ENCODE measurements around the gene MEGF8. TPM values are rescaled to one million over a fixed set of nuclear protein-coding genes. Genes with fewer than 3 reads are reported as not detected.

The MEGF8 gene
- total RNA-seq, 1 experiment from 2014 or later: 7.8 TPM

GRCh38 chr19:42285541-42285941 is 39.9 kb upstream of the MEGF8 start:
- no peak for DNase-seq (ENCODE audit: extremely low read depth, low read depth)

GRCh38 chr19:42285988-42286348 is 39.5 kb upstream of the MEGF8 start:
- no peak for DNase-seq (ENCODE audit: extremely low read depth, low read depth)

DNA sequence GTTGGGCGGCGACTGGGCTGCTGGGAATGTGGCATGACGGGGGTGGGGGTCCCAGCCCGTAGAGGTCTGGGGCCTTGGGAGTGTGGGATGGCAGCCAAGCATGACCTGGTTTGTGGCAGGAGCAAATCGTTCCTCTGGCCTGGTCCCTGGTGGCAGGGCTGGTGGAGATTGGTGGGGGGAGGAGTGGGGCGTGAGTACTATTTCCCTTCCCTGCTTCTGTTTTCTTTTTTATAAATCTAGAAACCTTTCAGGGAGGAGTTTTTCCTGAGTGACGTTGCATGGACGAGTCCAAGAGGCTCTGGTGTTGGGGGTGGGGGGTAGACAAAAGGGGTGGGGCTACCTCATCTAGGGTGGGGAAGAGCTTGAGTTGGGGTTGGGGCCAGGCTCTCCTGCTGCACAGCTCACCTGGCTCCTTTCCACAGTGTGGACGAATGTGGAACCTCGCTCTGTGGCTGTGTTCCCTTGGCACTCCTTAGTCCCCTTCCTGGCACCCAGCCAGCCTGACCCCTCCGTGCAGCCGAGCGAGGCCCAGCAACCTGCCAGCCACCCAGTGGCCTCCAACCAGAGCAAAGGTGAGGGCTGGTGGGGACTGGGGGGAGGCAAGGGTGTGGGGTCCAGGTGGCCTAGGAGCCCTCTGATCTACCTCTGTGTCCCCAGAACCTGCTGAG is 39.0 kb upstream of the MEGF8 start:
- DNase-seq (ENCODE audit: extremely low read depth, low read depth): no peak

DNA sequence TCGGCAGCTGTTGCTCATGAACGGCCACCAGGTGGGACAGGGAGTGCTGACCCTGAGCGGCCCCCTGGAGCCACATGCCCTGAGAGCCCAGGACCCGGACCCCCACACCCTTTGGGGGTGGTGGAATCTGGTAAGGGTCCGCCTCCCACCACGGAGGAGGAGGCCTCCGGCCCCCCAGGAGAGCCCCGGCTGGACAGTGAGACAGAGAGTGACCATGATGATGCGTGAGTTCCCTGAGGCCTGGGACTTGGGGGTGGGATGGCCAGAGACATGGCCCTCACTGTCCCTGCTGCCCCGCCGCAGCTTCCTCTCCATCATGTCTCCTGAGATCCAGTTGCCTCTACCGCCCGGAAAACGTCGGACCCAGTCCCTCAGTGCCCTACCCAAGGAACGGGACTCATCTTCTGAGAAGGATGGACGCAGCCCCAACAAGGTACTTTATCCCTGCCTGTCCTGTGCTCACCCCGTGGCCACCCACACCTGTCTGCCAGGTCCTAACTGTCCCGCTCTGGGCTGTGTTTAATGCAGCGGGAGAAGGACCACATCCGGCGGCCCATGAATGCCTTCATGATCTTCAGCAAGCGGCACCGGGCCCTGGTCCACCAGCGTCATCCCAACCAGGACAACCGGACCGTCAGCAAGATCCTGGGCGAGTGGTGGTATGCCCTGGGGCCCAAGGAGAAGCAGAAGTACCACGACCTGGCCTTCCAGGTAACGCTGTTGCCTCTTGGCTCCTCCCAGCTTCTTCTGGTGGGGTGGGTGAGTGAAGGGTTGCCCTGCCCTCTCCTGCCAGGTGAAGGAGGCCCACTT is 38.2 kb upstream of the MEGF8 start:
- DNase-seq (ENCODE audit: extremely low read depth, low read depth): no peak

GRCh38 chr19:42287827-42288107 is 37.7 kb upstream of the MEGF8 start:
- DNase-seq (ENCODE audit: extremely low read depth, low read depth): no peak

DNA sequence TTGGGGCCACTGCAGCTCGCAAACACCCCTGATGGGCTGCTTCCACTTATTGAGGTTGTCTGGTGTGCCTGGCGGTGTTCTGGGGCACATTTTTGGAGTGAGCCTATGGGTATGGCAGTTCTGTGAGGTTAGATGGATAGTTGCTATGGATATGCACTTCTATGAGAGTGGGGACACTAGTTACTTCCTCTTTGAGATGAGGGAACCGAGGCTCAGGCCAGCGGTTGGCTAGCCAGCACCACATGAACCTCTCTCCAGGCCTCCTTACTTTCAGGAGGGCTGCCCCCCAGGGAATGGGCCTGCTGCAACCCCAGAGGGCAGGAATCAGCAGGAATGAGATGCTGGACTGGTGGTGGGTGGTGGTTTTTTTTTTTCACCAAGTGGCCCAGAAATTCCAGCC is 37.0 kb upstream of the MEGF8 start:
- DNase-seq (ENCODE audit: extremely low read depth, low read depth): no peak

DNA sequence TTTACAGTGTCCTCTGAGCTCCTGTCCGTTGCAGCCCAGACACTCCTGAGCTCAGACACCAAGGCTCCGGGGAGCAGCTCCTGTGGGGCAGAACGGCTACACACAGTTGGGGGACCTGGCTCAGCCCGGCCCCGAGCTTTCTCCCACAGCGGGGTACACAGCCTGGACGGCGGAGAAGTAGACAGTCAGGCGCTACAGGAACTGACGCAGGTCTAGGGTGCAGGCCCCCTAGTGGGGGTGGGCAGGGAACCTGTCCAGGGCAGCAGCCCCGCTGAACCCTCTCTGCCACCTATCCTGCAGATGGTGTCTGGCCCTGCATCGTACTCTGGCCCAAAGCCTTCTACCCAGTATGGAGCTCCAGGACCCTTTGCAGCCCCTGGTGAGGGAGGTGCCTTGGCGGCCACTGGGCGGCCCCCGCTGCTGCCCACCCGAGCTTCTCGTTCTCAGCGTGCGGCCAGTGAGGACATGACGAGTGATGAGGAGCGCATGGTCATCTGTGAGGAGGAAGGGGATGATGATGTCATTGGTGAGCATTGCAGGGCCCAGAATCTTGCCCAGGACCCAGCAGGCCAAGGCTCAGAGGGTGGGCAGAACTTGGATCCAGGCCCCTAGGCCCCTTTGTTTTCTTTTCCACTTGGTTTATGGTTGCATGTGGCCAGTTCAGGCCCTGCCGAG is 36.4 kb upstream of the MEGF8 start:
- DNase-seq (ENCODE audit: extremely low read depth, low read depth): no peak

DNA sequence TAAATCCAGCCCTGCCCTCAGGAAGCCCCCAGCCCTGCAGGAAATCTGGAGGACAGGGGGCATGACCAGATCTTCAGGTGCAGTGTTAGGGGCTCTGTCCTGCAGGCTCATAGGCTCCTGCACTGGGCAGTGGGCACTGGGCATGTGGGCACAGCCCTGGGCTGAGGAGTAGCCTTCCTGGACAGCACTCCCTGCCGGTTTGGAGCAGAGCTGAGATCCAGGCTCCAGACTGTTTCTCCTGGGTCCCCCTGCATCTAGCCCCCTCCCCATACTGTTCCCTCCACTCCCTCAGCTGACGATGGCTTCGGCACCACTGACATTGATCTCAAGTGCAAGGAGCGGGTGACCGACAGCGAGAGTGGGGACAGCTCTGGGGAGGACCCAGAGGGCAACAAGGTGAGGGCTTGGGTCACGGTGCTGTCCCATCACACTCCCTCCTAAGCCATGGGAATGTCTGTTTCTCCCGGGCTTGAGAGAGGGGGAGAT is 35.8 kb upstream of the MEGF8 start:
- no peak for DNase-seq (ENCODE audit: extremely low read depth, low read depth)

- no peak for DNase-seq (ENCODE audit: extremely low read depth, low read depth)
Observed at GRCh38 chr19:42290136-42290522, 35.3 kb upstream of the MEGF8 start.

GRCh38 chr19:42290523-42291434 is 34.7 kb upstream of the MEGF8 start:
- DNase-seq (ENCODE audit: extremely low read depth, low read depth): no peak

GRCh38 chr19:42291435-42291810 is 34.0 kb upstream of the MEGF8 start:
- DNase-seq (ENCODE audit: extremely low read depth, low read depth): no peak

DNA sequence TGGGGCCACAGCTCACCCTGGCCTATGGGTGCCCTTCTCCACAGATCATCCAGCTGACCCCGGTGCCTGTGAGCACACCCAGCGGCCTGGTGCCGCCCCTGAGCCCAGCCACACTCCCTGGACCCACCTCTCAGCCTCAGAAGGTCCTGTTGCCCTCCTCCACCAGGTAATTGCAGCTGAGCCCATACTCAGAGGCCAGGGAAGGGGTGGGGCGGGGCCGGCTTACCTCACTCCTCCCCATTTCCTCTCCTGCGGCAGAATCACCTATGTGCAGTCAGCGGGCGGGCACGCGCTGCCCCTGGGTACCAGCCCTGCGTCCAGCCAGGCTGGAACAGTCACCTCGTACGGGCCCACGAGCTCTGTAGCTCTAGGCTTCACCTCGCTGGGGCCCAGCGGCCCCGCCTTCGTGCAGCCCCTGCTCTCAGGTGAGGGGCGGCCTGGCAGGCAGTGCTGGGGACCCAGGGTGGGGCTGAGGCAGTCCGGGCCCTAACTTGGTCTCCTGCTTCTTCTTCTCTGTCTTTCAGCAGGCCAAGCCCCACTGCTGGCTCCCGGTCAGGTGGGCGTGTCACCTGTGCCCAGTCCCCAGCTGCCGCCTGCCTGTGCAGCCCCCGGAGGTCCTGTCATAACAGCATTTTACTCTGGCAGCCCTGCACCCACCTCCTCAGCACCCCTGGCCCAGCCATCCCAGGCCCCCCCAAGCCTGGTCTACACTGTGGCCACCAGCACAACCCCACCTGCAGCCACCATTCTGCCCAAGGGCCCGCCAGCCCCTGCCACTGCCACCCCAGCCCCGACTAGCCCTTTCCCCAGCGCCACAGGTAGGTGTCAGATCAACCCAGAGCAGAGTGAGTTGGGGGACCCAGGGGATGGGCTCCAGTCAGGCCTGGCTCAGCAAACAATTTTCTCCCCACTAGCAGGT is 33.1 kb upstream of the MEGF8 start:
- no peak for DNase-seq (ENCODE audit: extremely low read depth, low read depth)

- DNase-seq (ENCODE audit: extremely low read depth, low read depth): no peak
Observed at GRCh38 chr19:42292963-42293362, 32.5 kb upstream of the MEGF8 start.

DNA sequence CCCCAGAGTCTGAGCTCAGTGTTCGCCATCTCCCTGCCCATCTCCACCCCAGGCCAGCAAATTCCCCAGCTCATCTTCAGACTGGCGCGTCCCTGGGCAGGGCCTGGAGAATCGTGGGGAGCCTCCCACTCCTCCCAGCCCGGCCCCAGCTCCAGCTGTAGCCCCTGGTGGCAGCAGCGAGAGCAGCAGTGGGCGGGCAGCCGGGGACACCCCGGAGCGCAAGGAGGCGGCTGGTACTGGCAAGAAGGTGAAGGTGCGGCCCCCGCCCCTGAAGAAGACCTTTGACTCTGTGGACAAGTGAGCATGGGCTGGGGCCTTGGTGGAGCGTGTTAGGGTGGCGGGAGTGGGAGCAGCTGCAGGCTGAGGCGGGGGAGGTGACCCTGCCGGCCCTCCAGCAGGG is 31.9 kb upstream of the MEGF8 start:
- DNase-seq (ENCODE audit: extremely low read depth, low read depth): no peak

- DNase-seq (ENCODE audit: extremely low read depth, low read depth): no peak
Observed at GRCh38 chr19:42293948-42294347, 31.5 kb upstream of the MEGF8 start.

GRCh38 chr19:42294471-42295137 is 30.8 kb upstream of the MEGF8 start:
- no peak for DNase-seq (ENCODE audit: extremely low read depth, low read depth)

- DNase-seq (ENCODE audit: extremely low read depth, low read depth): no peak
Observed at GRCh38 chr19:42295342-42295741, 30.1 kb upstream of the MEGF8 start.

- DNase-seq (ENCODE audit: extremely low read depth, low read depth): peak; percentile 56
Observed at GRCh38 chr19:42295831-42296525, 29.5 kb upstream of the MEGF8 start.

- no peak for DNase-seq (ENCODE audit: extremely low read depth, low read depth)
Observed at GRCh38 chr19:42297039-42297438, 28.4 kb upstream of the MEGF8 start.

Measured in NCI-H460 (cell line).